ENCODE data around the gene CEP83.
A peak's percentile ranks its signal among the peaks of the same experiment; 100 is the strongest.
"Not testable (repeated sequence)": the region's sequence is repeated elsewhere in the genome, so short reads cannot be mapped to it uniquely, and the experiment has no call there.

Gene CEP83

DNA sequence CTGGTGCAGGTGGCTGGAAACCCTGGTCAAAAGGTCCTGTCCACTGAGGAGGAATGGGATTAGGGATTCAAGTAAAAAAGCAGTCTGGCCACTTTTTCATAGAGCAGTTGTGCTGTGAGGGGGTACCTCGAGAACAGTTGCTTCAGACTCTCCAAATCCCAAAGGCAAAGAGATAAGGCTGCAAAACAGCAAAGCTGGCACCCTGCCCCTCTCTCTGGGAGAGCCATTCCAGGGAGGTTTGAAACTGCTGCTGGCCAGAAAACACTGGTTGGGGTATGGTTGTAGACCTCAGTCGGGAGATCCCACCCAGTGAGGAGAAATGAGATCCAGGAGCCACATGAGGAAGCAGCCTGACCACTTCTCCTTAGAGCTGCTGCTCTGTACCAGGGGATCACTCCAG, 137.3 kb downstream of the CEP83 start:
- Mint-ChIP-seq H3K4me3 (no peak overlapping the region), H3K36me3 (ENCODE audit: low read depth) (peaks cover 70% of the 10 kb centered on the region), H3K27ac (no peak overlapping the region), H3K9me3 (peaks cover 46% of the 10 kb centered on the region), H3K27me3 (ENCODE audit: low read depth) (no peaks in the 10 kb centered on the region), H3K4me1 (ENCODE audit: low read depth) (peaks cover 11% of the 10 kb centered on the region)

DNA sequence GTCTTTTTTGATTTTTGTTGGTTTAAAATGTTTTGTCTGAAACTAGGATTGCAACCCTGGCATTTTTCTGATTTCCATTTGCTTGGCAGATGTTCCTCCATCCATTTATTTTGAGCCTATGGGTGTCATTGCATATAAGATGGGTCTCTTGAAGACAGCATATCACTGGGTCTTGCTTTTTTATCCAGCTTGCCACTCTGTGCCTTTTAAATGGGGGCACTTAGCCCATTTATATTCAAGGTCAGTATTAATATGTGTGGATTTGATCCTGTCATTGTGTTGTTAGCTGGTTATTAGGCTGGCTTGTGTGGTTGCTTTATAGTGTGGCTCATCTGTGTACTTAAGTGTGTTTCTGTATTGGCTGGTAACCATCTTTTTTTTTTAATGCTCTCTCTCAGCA, 139.6 kb downstream of the CEP83 start:
- peaks cover 69% of the 10 kb centered on the region for H3K36me3 Mint-ChIP-seq (ENCODE audit: low read depth)
- H3K4me1 Mint-ChIP-seq (ENCODE audit: low read depth): peaks cover 5% of the 10 kb centered on the region
- H3K4me3 Mint-ChIP-seq: no peak overlapping the region
- no peak overlapping the region for H3K27ac Mint-ChIP-seq
- peaks cover 56% of the 10 kb centered on the region for H3K9me3 Mint-ChIP-seq
- no peaks in the 10 kb centered on the region for H3K27me3 Mint-ChIP-seq (ENCODE audit: low read depth)

DNA sequence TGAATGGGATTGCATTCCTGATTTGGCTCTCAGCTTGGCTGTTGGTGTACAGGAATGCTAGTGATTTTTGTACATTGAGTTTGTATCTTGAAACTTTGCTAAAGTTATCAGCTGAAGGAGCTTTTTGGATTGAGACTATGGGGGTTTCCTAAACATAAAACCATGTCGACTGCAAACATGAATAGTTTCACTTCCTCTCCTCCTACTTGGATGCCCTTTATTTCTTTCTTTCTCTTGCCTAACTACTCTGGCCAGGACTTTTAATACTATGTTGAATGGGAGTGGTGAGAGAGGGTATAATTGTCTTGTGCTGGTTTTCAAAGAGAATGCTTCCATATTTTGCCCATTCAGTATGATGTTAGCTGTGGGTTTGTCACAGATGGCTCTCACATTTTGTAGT, 141.5 kb downstream of the CEP83 start:
- Mint-ChIP-seq H3K27me3 (ENCODE audit: low read depth) (no peaks in the 10 kb centered on the region), H3K36me3 (ENCODE audit: low read depth) (peaks cover 56% of the 10 kb centered on the region), H3K4me1 (ENCODE audit: low read depth) (peaks cover 5% of the 10 kb centered on the region), H3K27ac (no peak overlapping the region), H3K9me3 (peaks cover 50% of the 10 kb centered on the region), H3K4me3 (no peak overlapping the region)

DNA sequence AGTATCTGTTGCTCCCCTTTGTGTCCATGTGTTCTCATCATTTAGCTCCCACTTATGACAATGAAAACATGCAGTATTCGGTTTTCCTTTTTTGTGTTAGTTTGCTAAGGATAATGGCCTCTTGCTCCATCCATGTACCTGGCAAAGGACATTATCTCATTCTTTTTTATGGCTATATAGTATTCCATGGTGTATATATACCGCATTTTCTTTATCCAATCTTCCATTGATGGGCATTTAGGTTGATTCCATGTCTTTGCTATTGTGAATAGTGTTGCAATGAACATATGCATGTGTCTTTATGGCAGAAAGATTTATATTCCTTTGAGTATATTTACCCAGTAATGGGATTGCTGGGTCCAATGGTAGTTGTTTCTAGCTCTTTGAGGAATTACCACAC, 143.1 kb downstream of the CEP83 start:
- peaks cover 53% of the 10 kb centered on the region for H3K36me3 Mint-ChIP-seq (ENCODE audit: low read depth)
- H3K4me3 Mint-ChIP-seq; H3K4me1 Mint-ChIP-seq (ENCODE audit: low read depth); H3K27ac Mint-ChIP-seq; H3K27me3 Mint-ChIP-seq (ENCODE audit: low read depth): not testable (repeated sequence)
- H3K9me3 Mint-ChIP-seq: peaks cover 49% of the 10 kb centered on the region

DNA sequence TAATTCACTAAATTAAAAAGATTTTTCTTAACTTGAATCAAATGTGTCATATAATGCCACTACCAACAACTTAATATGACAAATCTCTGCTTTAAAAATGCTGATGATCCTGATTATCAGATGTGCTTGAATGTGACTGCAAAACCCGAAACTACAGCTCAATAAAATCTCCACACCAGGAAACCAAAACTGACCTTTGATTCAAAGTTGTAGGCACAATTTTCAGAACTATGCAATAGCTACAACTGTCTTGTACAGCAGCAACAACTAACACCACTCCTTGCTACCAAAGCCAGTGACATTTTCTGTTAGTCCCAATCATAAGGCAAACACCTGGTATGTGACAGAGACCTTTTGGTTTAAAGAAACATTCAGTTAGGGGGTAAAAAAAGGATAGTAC, 147.3 kb downstream of the CEP83 start:
- Mint-ChIP-seq H3K36me3 (ENCODE audit: low read depth) (peaks cover 43% of the 10 kb centered on the region), H3K27ac (no peak overlapping the region), H3K9me3 (peaks cover 11% of the 10 kb centered on the region), H3K4me3 (no peak overlapping the region), H3K27me3 (ENCODE audit: low read depth) (no peaks in the 10 kb centered on the region), H3K4me1 (ENCODE audit: low read depth) (peaks cover 10% of the 10 kb centered on the region)

DNA sequence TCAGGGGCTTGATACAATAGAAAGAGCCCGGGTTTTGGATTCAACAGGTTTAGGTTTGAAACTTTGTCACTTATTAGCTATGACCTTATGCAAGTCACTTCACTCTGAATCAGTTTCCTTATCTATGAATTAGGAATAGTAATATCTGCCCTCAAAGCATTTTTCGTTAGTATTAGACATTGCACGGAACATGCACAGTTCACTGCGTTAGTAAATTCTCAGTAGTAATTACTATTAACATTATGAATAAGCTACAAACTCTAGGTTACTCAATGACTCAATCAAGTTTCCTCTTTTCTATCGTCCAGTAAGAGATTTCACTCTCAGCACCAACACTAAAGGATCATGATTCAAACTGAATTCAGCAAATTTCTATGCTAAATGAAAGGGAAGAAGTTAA, 150.3 kb downstream of the CEP83 start:
- no peak overlapping the region for H3K27ac Mint-ChIP-seq
- no peaks in the 10 kb centered on the region for H3K27me3 Mint-ChIP-seq (ENCODE audit: low read depth)
- H3K36me3 Mint-ChIP-seq (ENCODE audit: low read depth): peaks cover 54% of the 10 kb centered on the region
- H3K4me3 Mint-ChIP-seq: no peak overlapping the region
- peaks cover 32% of the 10 kb centered on the region for H3K4me1 Mint-ChIP-seq (ENCODE audit: low read depth)
- H3K9me3 Mint-ChIP-seq: no peaks in the 10 kb centered on the region

DNA sequence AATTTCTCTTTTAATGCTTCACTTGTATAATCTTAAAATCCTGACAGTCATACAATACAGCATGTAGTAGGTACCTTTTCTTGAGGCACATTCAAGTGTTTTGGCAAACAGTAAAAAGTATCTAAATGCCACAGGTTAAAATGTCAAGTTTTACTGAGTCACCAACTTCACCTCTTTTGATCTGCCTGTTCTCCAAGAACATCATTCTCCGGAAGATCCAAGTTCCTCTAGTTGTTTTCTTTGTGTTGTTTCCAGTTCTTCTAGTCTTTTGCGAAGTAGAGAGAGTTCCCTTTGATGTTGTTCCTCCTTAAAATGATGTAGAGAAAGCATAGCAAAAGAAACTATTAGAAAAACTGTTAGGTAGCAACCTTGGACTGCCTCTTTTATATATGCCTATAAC, 151.1 kb downstream of the CEP83 start:
- Mint-ChIP-seq H3K9me3 (no peaks in the 10 kb centered on the region), H3K4me1 (ENCODE audit: low read depth) (peaks cover 36% of the 10 kb centered on the region), H3K27me3 (ENCODE audit: low read depth) (no peaks in the 10 kb centered on the region), H3K27ac (no peak overlapping the region), H3K36me3 (ENCODE audit: low read depth) (peaks cover 55% of the 10 kb centered on the region), H3K4me3 (no peak overlapping the region)

DNA sequence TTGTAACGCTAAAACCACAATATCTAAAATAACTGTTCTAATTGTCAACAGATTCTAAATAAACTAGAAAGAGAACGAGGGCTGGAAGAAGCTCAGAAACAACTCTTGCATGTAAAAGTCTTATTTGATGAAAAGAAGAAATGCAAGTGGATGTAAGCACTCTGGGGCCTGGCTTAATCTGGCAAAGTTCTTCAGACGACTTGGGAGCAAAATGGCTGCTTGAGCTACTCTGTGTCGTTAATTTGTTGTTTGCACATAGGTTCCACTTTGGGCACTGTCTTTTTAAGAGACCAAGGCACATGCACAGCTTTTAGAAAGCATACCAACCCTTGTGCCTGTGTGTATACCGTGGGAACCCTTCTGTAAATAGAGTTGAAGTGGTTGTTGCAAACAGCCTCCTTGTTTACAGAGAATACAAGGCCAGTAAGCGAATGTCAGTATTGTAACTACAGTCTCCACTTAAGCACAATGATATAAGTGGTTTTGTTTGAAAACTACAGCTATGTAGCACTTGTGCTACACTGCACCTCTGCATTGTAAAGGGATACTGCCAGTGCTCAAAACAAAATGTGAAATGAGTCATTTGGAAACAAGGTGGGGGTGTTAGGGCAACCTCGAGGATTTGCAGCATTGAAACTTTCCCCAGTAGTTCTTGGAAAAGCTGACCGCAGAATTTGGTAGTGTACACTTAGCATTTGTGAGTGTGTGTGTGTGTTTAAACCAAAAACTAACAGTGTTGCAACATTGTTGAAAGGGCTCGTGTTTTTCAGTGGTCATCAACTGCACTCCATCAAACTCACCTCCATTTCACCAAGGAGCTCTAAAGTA, 154.3 kb downstream of the CEP83 start:
- H3K27ac Mint-ChIP-seq: peak overlapping the region; percentile 76
- H3K27me3 Mint-ChIP-seq (ENCODE audit: low read depth): no peaks in the 10 kb centered on the region
- H3K4me3 Mint-ChIP-seq: peak overlapping the region; percentile 61
- no peaks in the 10 kb centered on the region for H3K9me3 Mint-ChIP-seq
- peaks cover 51% of the 10 kb centered on the region for H3K4me1 Mint-ChIP-seq (ENCODE audit: low read depth)
- peaks cover 65% of the 10 kb centered on the region for H3K36me3 Mint-ChIP-seq (ENCODE audit: low read depth)

DNA sequence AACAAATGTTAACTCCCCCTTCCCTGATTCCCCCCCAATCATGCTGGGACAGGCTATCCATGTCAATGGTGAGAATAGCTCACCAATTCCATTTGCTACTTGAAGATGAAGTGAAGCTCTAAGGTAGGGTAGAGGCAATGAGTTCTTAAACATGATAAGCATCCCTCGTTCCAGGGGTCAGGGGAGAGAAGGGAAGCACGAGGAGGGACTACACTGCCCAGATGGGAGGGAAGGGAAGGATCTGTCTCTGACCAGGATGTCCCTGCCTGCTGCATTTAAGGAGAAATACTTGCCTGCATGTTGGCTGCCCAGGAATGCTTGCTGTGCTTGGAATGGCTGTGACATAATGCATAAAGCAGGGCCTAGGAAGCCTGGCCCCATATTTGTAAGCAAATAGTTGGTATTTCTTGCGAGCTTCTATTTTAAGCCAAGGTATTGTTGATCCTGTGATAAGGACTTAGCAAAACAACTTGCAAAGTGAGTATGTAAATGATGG, 155.1 kb downstream of the CEP83 start:
- Mint-ChIP-seq H3K27ac (peak overlapping the region; percentile 76), H3K9me3 (no peaks in the 10 kb centered on the region), H3K36me3 (ENCODE audit: low read depth) (peaks cover 67% of the 10 kb centered on the region)

DNA sequence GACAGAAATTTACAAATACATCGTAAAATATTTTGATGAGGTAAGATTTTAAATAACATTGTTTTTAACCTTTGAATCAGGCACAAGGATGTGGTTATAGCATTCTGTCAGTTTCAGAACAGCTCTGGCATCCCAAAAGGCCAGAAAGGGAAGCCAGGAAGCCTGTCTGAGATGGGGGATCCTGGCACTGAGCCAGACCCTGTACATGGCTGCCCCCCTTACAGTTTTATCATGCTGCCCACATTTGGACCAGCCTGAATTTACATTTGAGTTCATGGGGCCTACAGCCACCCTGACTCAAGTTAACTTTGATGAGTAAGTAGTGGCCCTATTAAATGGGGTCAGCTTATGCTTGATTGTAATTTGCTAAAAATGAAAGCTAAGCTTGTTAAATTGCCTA, 155.7 kb downstream of the CEP83 start:
- H3K9me3 Mint-ChIP-seq: no peaks in the 10 kb centered on the region
- H3K4me3 Mint-ChIP-seq: no peak overlapping the region
- no peak overlapping the region for H3K27ac Mint-ChIP-seq
- H3K4me1 Mint-ChIP-seq (ENCODE audit: low read depth): peaks cover 51% of the 10 kb centered on the region
- H3K27me3 Mint-ChIP-seq (ENCODE audit: low read depth): no peaks in the 10 kb centered on the region
- H3K36me3 Mint-ChIP-seq (ENCODE audit: low read depth): peaks cover 63% of the 10 kb centered on the region

More for the DNA sequence above, 155.1 kb downstream of the CEP83 start:
- H3K4me3 Mint-ChIP-seq: peak overlapping the region; percentile 7
- no peaks in the 10 kb centered on the region for H3K27me3 Mint-ChIP-seq (ENCODE audit: low read depth)
- peaks cover 54% of the 10 kb centered on the region for H3K4me1 Mint-ChIP-seq (ENCODE audit: low read depth)

DNA sequence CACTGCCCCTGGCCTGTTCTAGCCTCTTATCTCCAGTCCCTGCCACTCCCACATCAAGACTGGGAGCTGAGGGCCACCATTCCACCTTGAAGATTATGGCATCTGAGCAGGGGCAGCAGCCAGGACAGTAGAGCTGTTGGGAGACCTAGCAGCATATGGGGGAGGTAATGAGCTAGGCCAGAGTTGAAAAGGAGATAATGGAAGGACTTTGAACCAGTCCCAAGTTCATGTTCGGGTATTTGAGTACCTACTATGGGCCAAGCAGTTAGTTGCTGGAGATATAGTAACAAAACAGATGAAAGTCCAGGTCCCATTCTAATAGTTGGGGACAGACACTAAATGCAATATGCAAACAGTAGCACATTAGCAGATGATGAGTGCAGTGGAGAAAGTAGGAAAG, 159.8 kb downstream of the CEP83 start:
- H3K4me3 Mint-ChIP-seq: no peak overlapping the region
- peaks cover 36% of the 10 kb centered on the region for H3K4me1 Mint-ChIP-seq (ENCODE audit: low read depth)
- H3K9me3 Mint-ChIP-seq: no peaks in the 10 kb centered on the region
- H3K36me3 Mint-ChIP-seq (ENCODE audit: low read depth): peaks cover 68% of the 10 kb centered on the region
- H3K27ac Mint-ChIP-seq: no peak overlapping the region
- H3K27me3 Mint-ChIP-seq (ENCODE audit: low read depth): no peaks in the 10 kb centered on the region

DNA sequence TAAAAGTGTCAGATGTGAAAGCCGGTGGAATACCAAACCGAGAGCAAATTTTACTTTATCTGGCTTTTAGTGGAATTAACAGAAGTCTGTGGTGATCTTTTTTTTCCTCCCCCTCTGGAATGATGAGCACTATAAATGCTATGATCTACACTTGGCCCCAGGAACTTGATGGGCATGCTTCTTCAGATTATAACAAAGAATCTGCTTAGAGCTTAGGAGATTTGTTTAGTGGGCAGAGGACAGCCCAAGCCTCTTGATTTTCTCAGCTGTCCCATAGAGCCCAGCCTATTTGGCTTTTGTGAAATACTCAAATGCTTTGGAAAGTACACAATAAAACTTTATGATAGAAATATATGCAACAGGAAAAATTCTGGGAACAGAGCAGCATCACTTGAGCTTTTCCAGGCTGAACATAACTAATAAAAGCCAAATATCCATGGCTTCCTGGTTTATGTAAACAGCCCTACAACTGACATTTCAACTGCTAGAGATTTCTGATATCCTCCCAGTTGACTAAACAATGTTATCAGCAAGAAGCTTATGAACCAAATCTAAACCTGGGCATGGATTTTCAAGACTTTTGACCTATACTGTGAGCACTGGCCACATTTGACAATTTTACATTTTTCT, 161.7 kb downstream of the CEP83 start:
- no peaks in the 10 kb centered on the region for H3K9me3 Mint-ChIP-seq
- no peak overlapping the region for H3K4me3 Mint-ChIP-seq
- no peaks in the 10 kb centered on the region for H3K27me3 Mint-ChIP-seq (ENCODE audit: low read depth)
- peaks cover 67% of the 10 kb centered on the region for H3K36me3 Mint-ChIP-seq (ENCODE audit: low read depth)
- no peak overlapping the region for H3K27ac Mint-ChIP-seq
- peaks cover 26% of the 10 kb centered on the region for H3K4me1 Mint-ChIP-seq (ENCODE audit: low read depth)

DNA sequence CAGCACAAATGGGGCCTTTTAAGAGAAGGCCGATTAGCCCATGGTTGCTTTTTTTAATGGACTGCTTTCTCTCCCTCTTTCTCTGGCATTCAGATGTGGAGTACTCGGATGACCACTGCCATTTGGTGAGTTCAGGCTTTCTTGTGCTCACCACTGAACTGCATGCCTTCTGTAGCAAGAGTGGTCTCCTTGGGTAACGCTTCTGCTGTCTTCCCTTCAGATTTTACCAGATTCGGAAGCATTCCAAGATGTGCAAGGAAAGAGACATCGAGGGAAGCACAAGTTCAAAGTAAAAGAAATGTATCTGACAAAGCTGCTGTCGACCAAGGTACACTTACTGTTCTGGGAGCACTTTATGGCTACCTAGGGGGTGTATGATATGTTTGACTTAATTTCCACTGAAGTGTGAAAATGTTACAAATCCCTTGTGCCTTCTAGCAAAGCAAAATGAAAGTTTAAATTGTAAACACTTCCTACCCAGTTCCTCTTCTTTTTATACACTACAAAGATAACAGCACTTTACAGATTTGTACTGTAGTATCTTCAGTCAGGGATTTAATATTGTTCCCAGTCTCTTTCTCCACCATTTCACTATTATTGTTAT, 162.5 kb downstream of the CEP83 start:
- H3K27ac Mint-ChIP-seq: no peak overlapping the region
- H3K36me3 Mint-ChIP-seq (ENCODE audit: low read depth): peaks cover 60% of the 10 kb centered on the region

DNA sequence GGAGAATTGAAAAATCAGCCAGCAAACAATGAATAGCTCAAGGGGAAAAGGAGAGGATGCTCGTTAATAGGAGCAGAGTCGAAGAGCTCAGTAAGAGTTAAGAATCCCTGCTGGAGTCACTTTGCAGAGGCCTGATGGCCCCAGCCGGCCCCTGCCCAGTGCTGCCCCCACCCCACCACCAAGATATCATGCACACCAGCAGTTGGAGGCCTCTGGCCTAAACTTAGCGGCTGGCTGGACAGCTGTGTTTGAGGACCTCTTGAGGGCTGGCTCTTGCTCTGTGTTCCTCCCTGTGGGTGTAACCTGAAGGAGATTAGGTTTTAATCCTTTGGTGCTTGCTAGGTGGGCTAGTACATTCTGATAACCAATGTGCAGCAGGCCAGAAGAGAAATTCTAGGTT, 169.3 kb downstream of the CEP83 start:
- H3K27ac Mint-ChIP-seq: no peak overlapping the region

More for the DNA sequence above, 162.5 kb downstream of the CEP83 start:
- peaks cover 22% of the 10 kb centered on the region for H3K4me1 Mint-ChIP-seq (ENCODE audit: low read depth)
- H3K4me3 Mint-ChIP-seq: no peak overlapping the region
- no peaks in the 10 kb centered on the region for H3K9me3 Mint-ChIP-seq
- H3K27me3 Mint-ChIP-seq (ENCODE audit: low read depth): no peaks in the 10 kb centered on the region

More for the DNA sequence above, 169.3 kb downstream of the CEP83 start:
- H3K4me3 Mint-ChIP-seq: no peak overlapping the region
- H3K4me1 Mint-ChIP-seq (ENCODE audit: low read depth): peaks cover 4% of the 10 kb centered on the region
- H3K36me3 Mint-ChIP-seq (ENCODE audit: low read depth): peaks cover 37% of the 10 kb centered on the region
- H3K27me3 Mint-ChIP-seq (ENCODE audit: low read depth): no peaks in the 10 kb centered on the region
- H3K9me3 Mint-ChIP-seq: no peaks in the 10 kb centered on the region
